ENCODE measurements around the gene KCMF1.

The KCMF1 gene

GRCh38 chr2:84956334-84957297 is 14.3 kb upstream of the KCMF1 start:
- DNase-seq, result no peak

GRCh38 chr2:84957771-84958134 is 13.2 kb upstream of the KCMF1 start:
- DNase-seq, result no peak

- DNase-seq, result no peak
Observed at GRCh38 chr2:84958135-84959059, 12.6 kb upstream of the KCMF1 start.

- no peak for DNase-seq
Observed at GRCh38 chr2:84959095-84959565, 11.8 kb upstream of the KCMF1 start.

GRCh38 chr2:84959566-84960506 is 11.1 kb upstream of the KCMF1 start:
- DNase-seq, result no peak

GRCh38 chr2:84962917-84963316 is 8.0 kb upstream of the KCMF1 start:
- no peak for DNase-seq

GRCh38 chr2:84963323-84963691 is 7.7 kb upstream of the KCMF1 start:
- DNase-seq, result no peak

- DNase-seq, result no peak
Observed at GRCh38 chr2:84963692-84964405, 7.1 kb upstream of the KCMF1 start.

GRCh38 chr2:84964406-84965191 is 6.4 kb upstream of the KCMF1 start:
- DNase-seq, result no peak

GRCh38 chr2:84965192-84965516 is 5.8 kb upstream of the KCMF1 start:
- DNase-seq, result no peak

GRCh38 chr2:84965827-84966226 is 5.1 kb upstream of the KCMF1 start:
- DNase-seq, result no peak

- DNase-seq, result no peak
Observed at GRCh38 chr2:84966731-84967130, 4.2 kb upstream of the KCMF1 start.

- peak; percentile 30 for DNase-seq
Observed at GRCh38 chr2:84969511-84970209, 1.3 kb upstream of the KCMF1 start.

GRCh38 chr2:84970210-84970867 is 622 bp upstream of the KCMF1 start:
- DNase-seq, result peak; percentile 62

GRCh38 chr2:84971510-84972206 is 697 bp downstream of the KCMF1 start:
- peak; percentile 70 for DNase-seq

- DNase-seq, result no peak
Observed at GRCh38 chr2:84972207-84972783, 1.3 kb downstream of the KCMF1 start.

- no peak for DNase-seq
Observed at GRCh38 chr2:84972932-84973331, 2.0 kb downstream of the KCMF1 start.

- no peak for DNase-seq
Observed at GRCh38 chr2:84980263-84980983, 9.5 kb downstream of the KCMF1 start.

Data from activated naive CD4-positive, alpha-beta T cell treated with Interleukin-2 at 50 U/mL for 16 hours (primary cell).